ENCODE results near the gene UBA3.

UBA3 gene

GRCh38 chr3:69097407-69098086 lies 17.4 kb upstream of the UBA3 start:
- no peak for DNase-seq

GRCh38 chr3:69096299-69096698 lies 16.1 kb upstream of the UBA3 start:
- DNase-seq, result no peak

- no peak for DNase-seq
Observed at GRCh38 chr3:69095636-69096035, 15.5 kb upstream of the UBA3 start.

- DNase-seq, result no peak
Observed at GRCh38 chr3:69094467-69095205, 14.5 kb upstream of the UBA3 start.

GRCh38 chr3:69092030-69092516 lies 11.9 kb upstream of the UBA3 start:
- DNase-seq, result no peak

GRCh38 chr3:69091389-69092029 lies 11.3 kb upstream of the UBA3 start:
- no peak for DNase-seq

GRCh38 chr3:69090021-69090420 lies 9.9 kb upstream of the UBA3 start:
- DNase-seq, result no peak

- DNase-seq, result no peak
Observed at GRCh38 chr3:69088063-69088462, 7.9 kb upstream of the UBA3 start.

- DNase-seq, result no peak
Observed at GRCh38 chr3:69087030-69087791, 7.0 kb upstream of the UBA3 start.

- DNase-seq, result peak; percentile 58
Observed at GRCh38 chr3:69085833-69086722, 5.9 kb upstream of the UBA3 start.

- no peak for DNase-seq
Observed at GRCh38 chr3:69085168-69085832, 5.1 kb upstream of the UBA3 start.

GRCh38 chr3:69084326-69085167 lies 4.4 kb upstream of the UBA3 start, which contains the start of gene ARL6IP5:
TSS of gene ARL6IP5 (plus strand) at chr3:69084937. CDS start at chr3:69085048, 111 bp downstream.
- peak; percentile 78 for DNase-seq

- no peak for DNase-seq
Observed at GRCh38 chr3:69082805-69083204, 2.6 kb upstream of the UBA3 start.

GRCh38 chr3:69082361-69082760 lies 2.2 kb upstream of the UBA3 start:
- no peak for DNase-seq

GRCh38 chr3:69081583-69082262 lies 1.6 kb upstream of the UBA3 start:
- peak; percentile 71 for DNase-seq

- DNase-seq, result no peak
Observed at GRCh38 chr3:69079269-69080159, 651 bp downstream of the UBA3 start.

GRCh38 chr3:69072928-69073327 lies 7.2 kb downstream of the UBA3 start:
- no peak for DNase-seq

GRCh38 chr3:69066121-69066520 lies 14.0 kb downstream of the UBA3 start:
- no peak for DNase-seq

All from NCI-H2171 treated with DMSO at 0.1 percent for 48 hours (cell line).